Caco-2 (cell line): ENCODE results near the gene CILP. TPM values are rescaled to one million over a fixed set of nuclear protein-coding genes. Genes with fewer than 3 reads are reported as not detected.

ENCODE experiments used
- BruUV-seq: library from RNA; stranded (reverse); fragments of 400-500 nt; replicated peaks from 2 replicates; lab custom pipeline; 2021; lab: Mats Ljungman, UMichigan
- CTCF ChIA-PET: fragments of 300-600 bp; sonication (Branson Sonifier 250); formaldehyde crosslinking; loops from one replicate; lab custom pipeline; 2022; ENCODE audit warnings: antibody characterized with exemption; lab: Charles Lee
- POLR2A ChIA-PET: fragments of 300-600 bp; sonication (Branson Sonifier 250); formaldehyde crosslinking; loops from one replicate; lab custom pipeline; 2022; ENCODE audit warnings: antibody characterized with exemption; lab: Charles Lee
- DNase-seq, 2 experiments: peaks; one replicate each; pipeline versions ENCODE4 v3.0.0 to v3.0.0-alpha.2; 2020 to 2022
- H3K27me3 ChIP-seq: replicated peaks from 2 replicates; pipeline ENCODE4 v1.6.0; 2011; ENCODE audit warnings: low read length; ENCODE audit not compliant: control insufficient read depth, insufficient read depth
- H3K36me3 ChIP-seq: 2 replicates; pipeline ENCODE4 v1.5.1; 2011; ENCODE audit warnings: low read length; ENCODE audit not compliant: control insufficient read depth, insufficient read depth
- H3K4me1 ChIP-seq: fragments of 250-450 bp; sonication (Bioruptor Pico); 2 replicates; pipeline ENCODE4 v1.5.1; 2020; ENCODE audit warnings: mild to moderate bottlenecking
- H3K4me3 ChIP-seq: 2 replicates; pipeline ENCODE4 v1.5.1; 2011; ENCODE audit warnings: low read depth, mild to moderate bottlenecking, control low read depth, low read length
- H3K9me3 ChIP-seq: fragments of 250-450 bp; sonication (Bioruptor Pico); 2 replicates; pipeline ENCODE4 v1.5.1; 2020; ENCODE audit warnings: mild to moderate bottlenecking, moderate library complexity
- H3K27ac Mint-ChIP-seq: one replicate; pipeline ENCODE4 v1.8.0; 2022; ENCODE audit warnings: mixed read lengths; ENCODE audit not compliant: unreplicated experiment
- H3K27me3 Mint-ChIP-seq: one replicate; pipeline ENCODE4 v1.8.0; 2022; ENCODE audit warnings: mixed read lengths; ENCODE audit not compliant: insufficient read depth, unreplicated experiment
- H3K36me3 Mint-ChIP-seq: one replicate; pipeline ENCODE4 v1.8.0; 2022; ENCODE audit warnings: mild to moderate bottlenecking, mixed read lengths; ENCODE audit not compliant: insufficient read depth, unreplicated experiment
- H3K4me1 Mint-ChIP-seq: one replicate; pipeline ENCODE4 v1.8.0; 2022; ENCODE audit warnings: low read depth, mixed read lengths; ENCODE audit not compliant: unreplicated experiment
- H3K4me3 Mint-ChIP-seq: one replicate; pipeline ENCODE4 v1.8.0; 2022; ENCODE audit warnings: mild to moderate bottlenecking, moderate library complexity, mixed read lengths; ENCODE audit not compliant: unreplicated experiment
- H3K9me3 Mint-ChIP-seq: one replicate; pipeline ENCODE4 v1.8.0; 2022; ENCODE audit warnings: mixed read lengths; ENCODE audit not compliant: unreplicated experiment
- intact Hi-C: fragments of 100-400 bp; cut with micrococcal nuclease; formaldehyde crosslinking; loops from one replicate; pipeline ENCODE4 v1.10.0; 2022; ENCODE audit not compliant: unreplicated experiment
- total RNA-seq: library from RNA; stranded (reverse); gene quantifications from 2 replicates; pipeline ENCODE4 v1.2.3, GENCODE V29; 2022
- TF ChIP-seq, protein P1 (sequence below), 2 experiments: fragments of 200-600 bp in 1 of 2; IDR thresholded peaks; 1 replicate in 1 of 2; 2 replicates in 1 of 2; pipeline versions ENCODE4 v1.5.1 to v1.8.0; 2011 to 2022; ENCODE audit warnings: antibody characterized with exemption in 1 of 2, control low read depth in 1 of 2, inconsistent platforms in 1 of 2, low read depth in 1 of 2, low read length in 1 of 2, mild to moderate bottlenecking in 1 of 2, moderate library complexity in 1 of 2; ENCODE audit not compliant: insufficient read depth in 1 of 2, severe bottlenecking in 1 of 2, unreplicated experiment in 1 of 2

Gene CILP
- total RNA-seq, 1 experiment from 2014 or later, result not detected

DNA sequence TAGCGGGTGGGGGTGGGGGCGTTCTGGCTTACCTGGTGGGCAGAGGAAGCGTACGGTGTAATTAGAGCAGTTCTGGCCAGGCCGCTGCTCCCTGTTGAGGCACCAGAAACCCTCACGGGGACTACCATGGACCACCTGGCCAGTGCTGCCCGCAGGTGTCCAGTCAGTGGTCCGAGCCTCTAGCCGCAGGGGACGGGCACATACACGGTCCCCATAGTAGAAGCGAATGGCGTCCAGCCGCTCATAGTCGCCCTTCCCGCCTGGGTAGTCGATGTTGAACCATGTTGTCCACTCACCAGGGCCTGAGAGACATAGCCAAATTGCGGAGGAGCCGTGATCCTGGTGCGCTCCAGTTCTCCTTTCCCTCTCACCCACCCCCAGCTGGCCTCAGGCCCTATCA lies 4.5 kb downstream of the CILP start:
- no peak for DNase-seq
- Mint-ChIP-seq H3K27me3 (no peaks in the 10 kb centered on the region), H3K4me3 (no peak overlapping the region), H3K27ac (no peak overlapping the region), H3K9me3 (no peaks in the 10 kb centered on the region), H3K4me1 (no peaks in the 10 kb centered on the region), H3K36me3 (no peaks in the 10 kb centered on the region)
- Histone ChIP-seq H3K36me3 (no peaks in the 10 kb centered on the region), H3K4me3 (no peak overlapping the region), H3K9me3 (no peaks in the 10 kb centered on the region), H3K27me3 (no peaks in the 10 kb centered on the region), H3K4me1 (no peaks in the 10 kb centered on the region)
- intact Hi-C loops, result no loop called here
- BruUV-seq, result no TSS peak
- TF ChIP-seq, protein P1, sequence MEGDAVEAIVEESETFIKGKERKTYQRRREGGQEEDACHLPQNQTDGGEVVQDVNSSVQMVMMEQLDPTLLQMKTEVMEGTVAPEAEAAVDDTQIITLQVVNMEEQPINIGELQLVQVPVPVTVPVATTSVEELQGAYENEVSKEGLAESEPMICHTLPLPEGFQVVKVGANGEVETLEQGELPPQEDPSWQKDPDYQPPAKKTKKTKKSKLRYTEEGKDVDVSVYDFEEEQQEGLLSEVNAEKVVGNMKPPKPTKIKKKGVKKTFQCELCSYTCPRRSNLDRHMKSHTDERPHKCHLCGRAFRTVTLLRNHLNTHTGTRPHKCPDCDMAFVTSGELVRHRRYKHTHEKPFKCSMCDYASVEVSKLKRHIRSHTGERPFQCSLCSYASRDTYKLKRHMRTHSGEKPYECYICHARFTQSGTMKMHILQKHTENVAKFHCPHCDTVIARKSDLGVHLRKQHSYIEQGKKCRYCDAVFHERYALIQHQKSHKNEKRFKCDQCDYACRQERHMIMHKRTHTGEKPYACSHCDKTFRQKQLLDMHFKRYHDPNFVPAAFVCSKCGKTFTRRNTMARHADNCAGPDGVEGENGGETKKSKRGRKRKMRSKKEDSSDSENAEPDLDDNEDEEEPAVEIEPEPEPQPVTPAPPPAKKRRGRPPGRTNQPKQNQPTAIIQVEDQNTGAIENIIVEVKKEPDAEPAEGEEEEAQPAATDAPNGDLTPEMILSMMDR (IDR thresholded peaks at IDR 0.05; ENCODE audit: insufficient read depth in 1 of 2, low read depth in 1 of 2, low read length in 1 of 2, severe bottlenecking in 1 of 2, unreplicated experiment in 1 of 2), result no peak
- POLR2A ChIA-PET, result interaction anchor here (0.6 kb wide), 1 partner anchor 105 kb away, joined by 3 read pairs; no protein-coding TSS in a partner anchor
- CTCF ChIA-PET, result no interaction called here

DNA sequence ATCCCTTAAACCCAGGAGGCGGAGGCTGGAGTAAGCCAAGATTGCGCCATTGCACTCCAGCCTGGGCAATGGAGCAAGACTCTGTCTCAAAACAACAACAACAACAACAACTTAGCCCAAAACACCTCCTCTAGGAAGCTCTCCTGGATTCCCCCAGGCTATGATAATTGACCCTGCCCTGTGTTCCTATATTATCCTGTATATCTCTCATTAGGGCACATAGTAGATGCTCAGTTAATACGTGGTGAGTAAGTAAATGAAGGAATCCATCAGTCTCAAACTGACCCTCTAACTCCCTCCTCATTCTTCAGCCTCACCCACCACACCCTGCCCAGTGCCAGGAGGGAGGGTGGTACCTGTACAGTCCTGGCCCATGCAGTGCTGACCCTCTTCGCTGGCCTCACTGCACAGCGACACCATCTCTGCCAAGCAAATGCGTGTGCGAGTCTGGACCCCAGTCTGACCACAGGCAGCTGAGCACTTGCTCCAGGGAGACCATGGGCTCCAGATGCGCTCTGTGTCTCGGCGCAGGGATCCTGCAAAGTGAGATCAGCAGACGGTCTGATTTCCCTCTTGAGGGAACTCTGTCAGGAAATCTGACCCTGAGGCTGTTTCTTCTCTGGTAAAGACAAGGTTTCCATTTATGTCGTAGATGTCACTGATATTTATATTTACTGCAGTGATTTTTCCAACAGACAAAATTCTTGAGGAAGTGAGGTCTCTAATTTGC lies 6.2 kb downstream of the CILP start:
- Mint-ChIP-seq H3K4me3 (no peak overlapping the region), H3K36me3 (no peaks in the 10 kb centered on the region), H3K27ac (no peak overlapping the region), H3K27me3 (no peaks in the 10 kb centered on the region), H3K4me1 (no peaks in the 10 kb centered on the region), H3K9me3 (no peaks in the 10 kb centered on the region)
- no peak overlapping the region for H3K4me3 ChIP-seq
- no peaks in the 10 kb centered on the region for H3K9me3 ChIP-seq
- intact Hi-C loops, result no loop called here
- no peaks in the 10 kb centered on the region for H3K36me3 ChIP-seq
- BruUV-seq, result no TSS peak
- DNase-seq, result no peak
- POLR2A ChIA-PET, result no interaction called here
- H3K27me3 ChIP-seq, result no peaks in the 10 kb centered on the region
- CTCF ChIA-PET, result no interaction called here
- no peaks in the 10 kb centered on the region for H3K4me1 ChIP-seq
- TF ChIP-seq, protein P1 (IDR thresholded peaks at IDR 0.05; ENCODE audit: insufficient read depth in 1 of 2, low read depth in 1 of 2, low read length in 1 of 2, severe bottlenecking in 1 of 2, unreplicated experiment in 1 of 2), result no peak

DNA sequence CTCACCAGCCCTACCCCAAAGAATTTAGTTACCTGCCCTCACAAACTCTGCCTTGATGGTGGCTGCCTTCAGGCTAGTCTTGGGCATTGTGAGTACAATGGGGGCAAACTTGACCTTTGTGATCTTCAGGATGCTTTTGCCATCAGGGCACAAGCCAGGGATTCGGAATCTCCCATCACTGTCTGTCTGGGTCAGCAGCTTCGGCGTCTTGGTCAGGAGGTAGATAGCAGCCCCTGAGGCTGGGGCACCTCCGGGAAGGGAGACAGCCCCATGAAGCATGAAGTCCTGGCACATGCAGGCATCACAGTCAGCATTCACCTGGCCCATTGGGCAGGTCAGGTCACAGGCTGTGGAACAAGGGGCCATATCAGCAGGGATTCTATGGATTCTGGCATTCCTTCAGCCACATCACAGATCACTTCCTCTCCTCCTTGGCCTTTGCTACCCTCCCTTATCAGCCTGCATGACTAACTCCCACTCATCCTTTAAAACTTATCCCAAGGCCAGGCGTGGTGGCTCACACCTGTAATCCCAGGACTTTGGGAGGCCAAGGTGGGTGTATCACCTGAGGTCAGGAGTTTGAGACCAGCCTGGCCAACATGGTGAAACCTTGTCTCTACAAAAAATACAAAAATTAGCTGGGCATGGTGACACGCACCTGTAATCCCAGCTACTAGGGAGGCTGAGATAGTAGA lies 6.9 kb downstream of the CILP start:
- H3K4me3 ChIP-seq, result no peak overlapping the region
- TF ChIP-seq, protein P1 (IDR thresholded peaks at IDR 0.05; ENCODE audit: insufficient read depth in 1 of 2, low read depth in 1 of 2, low read length in 1 of 2, severe bottlenecking in 1 of 2, unreplicated experiment in 1 of 2), result no peak
- H3K27me3 ChIP-seq, result no peaks in the 10 kb centered on the region
- no peaks in the 10 kb centered on the region for H3K36me3 ChIP-seq
- intact Hi-C loops, result no loop called here
- ChIA-PET POLR2A (no interaction called here), CTCF (no interaction called here)
- Mint-ChIP-seq H3K36me3 (no peaks in the 10 kb centered on the region), H3K9me3 (no peaks in the 10 kb centered on the region), H3K4me1 (no peaks in the 10 kb centered on the region), H3K27me3 (no peaks in the 10 kb centered on the region), H3K4me3 (no peak overlapping the region), H3K27ac (no peak overlapping the region)
- no TSS peak for BruUV-seq
- H3K4me1 ChIP-seq, result no peaks in the 10 kb centered on the region
- no peaks in the 10 kb centered on the region for H3K9me3 ChIP-seq
- DNase-seq, result no peak
